Keratinocyte (primary cell): Measurements from ENCODE around the gene SLC6A7.

ENCODE experiments used
- CTCF ChIP-seq, 3 experiments: IDR thresholded peaks in 1 of 3; conservative IDR thresholded peaks in 1 of 3; optimal IDR thresholded peaks in 1 of 3; 2 replicates in 2 of 3; 3 replicates in 1 of 3; pipeline versions ENCODE3 to v1.5.1; 2011; ENCODE audit warnings: low read length in 3 of 3, mild to moderate bottlenecking in 3 of 3, moderate library complexity in 2 of 3, control low read depth in 1 of 3, inconsistent platforms in 1 of 3; ENCODE audit not compliant: insufficient read depth in 2 of 3; ENCODE audit errors: extremely low read depth in 1 of 3
- EZH2 ChIP-seq: IDR thresholded peaks from one replicate; pipeline ENCODE4 v1.6.1; 2012; ENCODE audit warnings: inconsistent platforms, mild to moderate bottlenecking, low read length, moderate library complexity

GRCh38 chr5:150236313-150236712, 46.5 kb downstream of the SLC6A7 start:
- TF ChIP-seq CTCF (optimal IDR thresholded peaks at IDR 0.05 in 1 of 3, IDR thresholded peaks at IDR 0.05 in 1 of 3, conservative IDR thresholded peaks at IDR 0.05 in 1 of 3; ENCODE audit: extremely low read depth in 1 of 3, insufficient read depth in 2 of 3, low read length in 3 of 3) (no peak), EZH2 (no peak)
